GM19328 (cell line): ENCODE results near the gene USP34.
A peak's percentile ranks its signal among the peaks of the same experiment; 100 is the strongest.
"Not testable (repeated sequence)": the region's sequence is repeated elsewhere in the genome, so short reads cannot be mapped to it uniquely, and the experiment has no call there.

ENCODE experiments used
- ATAC-seq: cut with Tn5 transposase; IDR thresholded peaks from one replicate; pipeline ENCODE4 v1.9.1; 2021; ENCODE audit warnings: mild to moderate bottlenecking, moderate library complexity; ENCODE audit not compliant: unreplicated experiment

The USP34 gene

GRCh38 chr2:61465045-61465444 is 5.8 kb downstream of the USP34 start:
- no peak for ATAC-seq

DNA sequence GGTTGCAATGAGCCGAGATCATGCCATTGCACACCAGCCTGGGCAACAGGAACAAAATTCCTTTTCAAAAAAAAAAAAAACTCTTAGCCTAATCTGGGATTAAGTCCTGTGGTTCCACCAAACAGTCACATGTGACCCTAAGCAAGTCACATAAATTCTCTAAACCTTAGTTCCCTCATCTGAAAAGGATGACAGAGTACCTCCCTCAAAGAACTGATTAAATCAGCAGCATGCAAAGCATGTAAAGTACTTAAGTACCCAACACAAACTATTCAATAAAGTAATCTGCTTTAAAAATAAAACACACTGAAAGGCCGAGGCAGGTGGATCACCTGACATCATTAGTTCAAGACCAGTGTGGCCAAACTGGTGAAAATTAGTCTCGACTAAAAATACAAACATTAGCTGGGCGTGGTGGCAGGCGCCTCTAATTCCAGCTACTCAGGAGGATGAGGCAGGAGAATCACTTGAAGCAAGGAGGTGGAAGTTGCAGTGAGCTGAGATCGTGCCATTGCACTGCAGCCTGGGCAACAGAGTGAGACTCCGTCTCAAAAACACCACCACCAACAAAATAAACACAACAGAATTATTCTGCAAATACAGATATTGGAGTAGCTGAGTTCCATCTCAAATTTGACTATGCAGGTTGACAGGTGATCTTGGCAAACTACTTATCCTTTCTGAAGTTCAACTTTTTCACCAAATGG is 7.0 kb downstream of the USP34 start:
- no peak for ATAC-seq

GRCh38 chr2:61461404-61461803 is 9.5 kb downstream of the USP34 start:
- ATAC-seq, result no peak

DNA sequence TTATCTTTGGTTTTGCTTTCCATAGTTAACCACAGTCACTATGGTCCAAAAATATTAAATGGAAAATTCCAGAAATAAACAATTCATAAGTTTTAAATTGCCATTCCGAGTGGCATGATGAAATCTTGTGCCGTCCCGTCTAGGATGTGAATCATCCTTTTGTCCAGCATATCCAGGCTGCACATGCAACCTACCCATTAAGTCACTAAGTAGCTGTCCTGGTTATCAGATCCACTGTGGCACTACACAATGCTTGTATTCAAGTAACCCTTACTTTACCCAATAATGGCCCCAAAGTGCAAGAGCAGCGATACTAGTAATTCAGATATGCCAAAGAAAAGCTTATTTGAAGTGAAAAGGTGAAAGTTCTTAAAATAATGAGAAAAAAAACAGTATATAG is 10.7 kb downstream of the USP34 start:
- ATAC-seq, result no peak

DNA sequence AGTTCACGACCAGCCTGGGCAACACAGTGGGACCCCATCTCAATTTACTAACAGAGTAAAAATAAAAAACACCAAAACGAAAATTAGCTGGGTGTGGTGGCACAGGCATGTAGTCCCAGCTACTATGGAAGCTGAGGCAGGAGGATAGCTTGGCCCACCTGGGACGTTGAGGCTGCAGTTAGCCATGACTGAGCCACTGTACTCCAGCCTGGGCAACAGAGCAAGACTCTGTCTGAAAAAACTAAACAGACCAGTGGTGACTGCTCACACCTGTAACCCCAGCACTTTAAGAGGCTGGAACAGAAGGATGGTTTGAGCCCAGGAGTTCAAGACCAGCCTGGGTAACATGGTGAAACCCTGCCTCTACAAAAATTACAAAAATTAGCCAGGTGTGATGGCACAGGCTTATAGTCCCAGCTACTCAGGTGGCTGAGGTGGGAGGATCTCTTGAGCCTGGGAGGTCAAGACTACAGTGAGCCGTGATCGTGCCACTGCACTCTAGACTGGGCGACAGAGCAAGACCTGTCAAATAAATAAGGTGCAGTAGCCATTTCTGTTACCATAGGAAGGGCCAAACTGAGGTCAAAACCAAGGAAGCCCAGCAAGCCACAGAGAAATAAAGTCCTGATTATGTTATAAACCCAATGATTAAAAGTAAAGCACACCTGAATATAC is 14.0 kb downstream of the USP34 start:
- ATAC-seq, result no peak

DNA sequence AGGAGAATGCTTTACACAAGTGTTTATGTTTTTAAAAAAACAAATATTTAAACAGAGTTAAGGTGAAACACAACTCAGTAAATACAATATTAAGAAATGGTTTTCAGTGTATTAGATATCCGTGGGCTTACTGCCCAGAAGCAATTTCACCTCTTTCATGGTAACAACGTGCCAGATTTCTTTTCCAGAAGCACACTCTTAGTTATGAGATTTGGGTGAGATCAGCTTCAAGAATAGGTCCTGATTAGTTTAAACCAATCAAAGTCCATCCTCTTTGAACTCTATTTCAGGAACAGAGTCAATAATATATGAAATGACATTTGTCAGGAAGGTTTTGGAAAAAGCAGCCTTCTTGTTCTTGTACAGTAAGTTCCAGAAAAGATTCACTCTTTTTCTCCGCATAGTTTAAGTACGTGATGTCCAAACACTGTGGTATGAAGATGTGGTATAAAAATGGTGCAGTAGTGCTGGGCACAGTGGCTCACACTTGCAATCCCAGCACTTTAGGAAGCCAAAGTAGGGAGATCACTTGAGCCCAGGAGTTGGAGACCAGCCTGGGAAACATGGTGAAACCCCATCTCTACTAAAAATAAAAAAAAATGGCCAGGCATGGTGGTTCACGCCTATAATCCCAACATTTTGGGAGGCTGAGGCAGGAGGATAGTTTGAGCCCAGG is 14.7 kb downstream of the USP34 start:
- ATAC-seq, result no peak

- not testable (repeated sequence) for ATAC-seq
Observed at GRCh38 chr2:61454972-61455371, 15.9 kb downstream of the USP34 start.

GRCh38 chr2:61454383-61454782 is 16.5 kb downstream of the USP34 start:
- no peak for ATAC-seq

- ATAC-seq, result no peak
Observed at GRCh38 chr2:61452392-61452791, 18.5 kb downstream of the USP34 start.

DNA sequence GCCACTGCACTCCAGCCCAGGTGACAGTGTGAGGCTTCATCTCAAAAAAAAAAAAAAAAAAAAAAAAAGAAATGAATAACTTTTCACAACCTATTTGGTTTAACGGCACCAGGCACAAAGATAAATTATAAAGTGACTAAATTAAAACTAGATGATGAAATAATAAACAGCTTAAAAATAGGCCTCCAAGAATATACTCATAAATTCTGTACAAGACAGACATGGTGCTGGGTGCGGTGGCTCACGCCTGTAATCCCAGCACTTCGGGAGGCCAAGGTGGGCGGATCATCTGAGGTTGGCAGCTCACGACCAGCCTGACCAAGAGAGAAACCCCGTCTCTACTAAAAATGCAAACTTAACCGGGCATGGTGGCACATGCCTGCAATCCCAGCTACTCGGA is 19.7 kb downstream of the USP34 start:
- ATAC-seq, result no peak

- ATAC-seq, result no peak
Observed at GRCh38 chr2:61450144-61450543, 20.7 kb downstream of the USP34 start.

- no peak for ATAC-seq
Observed at GRCh38 chr2:61448229-61448628, 22.7 kb downstream of the USP34 start.

- not testable (repeated sequence) for ATAC-seq
Observed at GRCh38 chr2:61446971-61447370, 23.9 kb downstream of the USP34 start.

- peak; percentile 76 for ATAC-seq
Observed at GRCh38 chr2:61443342-61444041, 27.4 kb downstream of the USP34 start.

GRCh38 chr2:61439241-61440002 is 31.5 kb downstream of the USP34 start:
- ATAC-seq, result no peak

DNA sequence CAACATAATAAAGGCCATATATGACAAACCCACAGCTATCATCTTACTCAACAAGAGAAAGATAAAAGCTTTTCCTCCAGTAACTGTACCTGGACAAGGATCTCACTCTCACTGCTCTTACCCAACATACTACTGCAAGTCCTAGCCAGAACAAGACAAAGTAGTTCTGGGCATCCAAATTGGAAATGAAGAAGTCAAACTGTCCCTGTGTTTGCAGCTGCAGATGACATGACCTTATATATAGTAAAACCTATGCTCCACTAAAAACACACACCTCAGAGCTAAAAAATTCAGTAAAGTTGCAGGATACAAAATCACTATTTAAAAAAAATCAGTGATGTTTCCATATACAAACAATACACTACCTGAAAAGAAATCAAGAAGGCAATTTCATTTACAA is 32.2 kb downstream of the USP34 start:
- no peak for ATAC-seq

DNA sequence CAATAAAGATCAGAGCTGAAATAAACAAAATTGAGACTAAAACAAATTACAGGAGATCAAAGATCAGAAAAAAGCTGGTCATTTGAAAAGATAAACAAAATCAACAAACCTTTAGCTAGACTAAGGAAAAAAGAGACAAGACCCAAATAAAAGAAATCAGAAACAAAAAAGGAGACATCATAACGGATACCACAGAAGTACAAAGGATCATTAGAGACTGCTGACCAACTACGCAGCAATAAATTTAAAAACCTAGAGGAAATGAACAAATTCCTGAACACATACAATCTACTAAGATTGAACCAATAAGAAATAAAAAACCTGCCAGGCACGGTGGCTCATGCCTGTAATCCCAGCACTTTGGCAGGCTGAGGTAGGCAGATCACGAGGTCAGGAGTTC is 33.7 kb downstream of the USP34 start:
- ATAC-seq, result no peak

- ATAC-seq, result no peak
Observed at GRCh38 chr2:61436092-61436491, 34.8 kb downstream of the USP34 start.

DNA sequence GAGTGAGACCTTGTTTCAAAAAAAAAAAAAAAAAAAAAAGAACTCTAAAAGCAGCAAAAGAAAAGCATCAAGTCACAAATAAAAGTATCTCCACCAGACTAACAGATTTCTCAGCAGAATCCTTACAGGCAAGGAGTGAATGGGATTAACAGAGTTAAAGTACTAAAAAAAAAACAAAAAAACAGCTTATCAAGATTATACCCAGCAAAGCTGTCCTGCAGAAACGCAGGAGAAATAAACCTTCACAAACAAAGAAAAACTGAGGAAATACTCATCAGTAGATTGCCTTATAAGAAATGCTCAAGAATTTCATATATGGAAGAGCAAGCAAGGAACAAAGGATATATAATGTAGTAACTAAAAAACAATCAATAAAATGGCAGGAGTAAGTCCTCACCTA is 35.6 kb downstream of the USP34 start:
- no peak for ATAC-seq

- ATAC-seq, result no peak
Observed at GRCh38 chr2:61434314-61434713, 36.6 kb downstream of the USP34 start.

DNA sequence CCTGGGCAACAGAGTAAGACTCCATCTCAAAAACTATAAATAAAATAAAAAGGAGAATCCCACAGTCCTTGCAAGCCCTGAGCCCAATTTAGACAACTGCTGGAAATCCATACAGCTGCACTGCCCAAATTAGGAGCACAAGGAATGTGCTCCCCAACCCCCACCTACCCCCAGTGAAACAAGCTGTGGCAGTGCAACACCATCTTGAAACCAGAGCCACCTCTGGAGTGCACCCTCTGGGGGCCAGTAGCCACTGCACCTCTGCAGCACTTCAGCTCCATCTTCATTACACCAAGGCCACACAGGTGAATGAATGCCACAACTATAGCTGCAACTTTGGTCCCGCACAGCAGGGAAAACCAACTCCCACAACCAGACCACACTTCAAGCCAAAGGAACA is 37.3 kb downstream of the USP34 start:
- no peak for ATAC-seq
